ENCODE results near the gene PROM2. TPM values are rescaled to one million over a fixed set of nuclear protein-coding genes. Genes with fewer than 3 reads are reported as not detected.

PROM2 gene
- total RNA-seq, 1 donor from 2014 or later, result 5.1 TPM

DNA sequence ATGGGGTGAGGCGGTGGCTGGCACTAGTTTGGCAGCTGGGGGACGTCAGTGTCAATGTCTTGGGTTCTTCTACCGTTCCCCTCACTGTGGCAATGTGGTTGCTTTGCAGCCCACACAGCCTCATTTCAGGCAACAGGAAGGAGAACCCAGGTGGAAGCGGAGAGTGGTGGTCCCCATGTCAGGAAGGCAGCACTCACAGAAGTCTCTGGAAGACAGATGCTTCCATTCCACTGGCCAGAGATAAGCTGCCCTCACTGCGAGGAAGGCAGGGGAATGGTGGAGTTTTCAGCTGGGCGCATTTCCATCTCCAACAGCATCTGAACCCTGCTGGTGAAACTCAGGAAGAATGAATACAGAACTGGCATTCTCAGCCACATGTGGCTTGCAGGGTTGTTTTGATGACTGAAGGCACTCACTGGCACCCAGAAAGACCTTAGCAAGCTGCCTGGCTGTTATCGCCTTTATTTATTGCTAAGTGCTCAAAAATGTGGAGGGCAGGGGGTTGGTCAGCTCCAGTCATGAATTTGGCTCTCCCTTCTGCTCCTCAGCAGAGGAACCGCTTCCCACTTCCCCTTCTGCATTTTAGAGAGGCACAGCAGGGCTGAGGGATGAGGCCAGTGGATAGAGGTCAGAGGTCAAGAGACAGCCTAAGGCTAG is 42.3 kb downstream of the PROM2 start:
- no peak for DNase-seq (ENCODE audit: low read depth)
- H3K4me3 ChIP-seq (ENCODE audit: low read depth, low read length), result no peak overlapping the region
- TF ChIP-seq, protein P1, sequence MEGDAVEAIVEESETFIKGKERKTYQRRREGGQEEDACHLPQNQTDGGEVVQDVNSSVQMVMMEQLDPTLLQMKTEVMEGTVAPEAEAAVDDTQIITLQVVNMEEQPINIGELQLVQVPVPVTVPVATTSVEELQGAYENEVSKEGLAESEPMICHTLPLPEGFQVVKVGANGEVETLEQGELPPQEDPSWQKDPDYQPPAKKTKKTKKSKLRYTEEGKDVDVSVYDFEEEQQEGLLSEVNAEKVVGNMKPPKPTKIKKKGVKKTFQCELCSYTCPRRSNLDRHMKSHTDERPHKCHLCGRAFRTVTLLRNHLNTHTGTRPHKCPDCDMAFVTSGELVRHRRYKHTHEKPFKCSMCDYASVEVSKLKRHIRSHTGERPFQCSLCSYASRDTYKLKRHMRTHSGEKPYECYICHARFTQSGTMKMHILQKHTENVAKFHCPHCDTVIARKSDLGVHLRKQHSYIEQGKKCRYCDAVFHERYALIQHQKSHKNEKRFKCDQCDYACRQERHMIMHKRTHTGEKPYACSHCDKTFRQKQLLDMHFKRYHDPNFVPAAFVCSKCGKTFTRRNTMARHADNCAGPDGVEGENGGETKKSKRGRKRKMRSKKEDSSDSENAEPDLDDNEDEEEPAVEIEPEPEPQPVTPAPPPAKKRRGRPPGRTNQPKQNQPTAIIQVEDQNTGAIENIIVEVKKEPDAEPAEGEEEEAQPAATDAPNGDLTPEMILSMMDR (conservative IDR thresholded peaks at IDR 0.05; ENCODE audit: low read depth, low read length), result no peak

DNA sequence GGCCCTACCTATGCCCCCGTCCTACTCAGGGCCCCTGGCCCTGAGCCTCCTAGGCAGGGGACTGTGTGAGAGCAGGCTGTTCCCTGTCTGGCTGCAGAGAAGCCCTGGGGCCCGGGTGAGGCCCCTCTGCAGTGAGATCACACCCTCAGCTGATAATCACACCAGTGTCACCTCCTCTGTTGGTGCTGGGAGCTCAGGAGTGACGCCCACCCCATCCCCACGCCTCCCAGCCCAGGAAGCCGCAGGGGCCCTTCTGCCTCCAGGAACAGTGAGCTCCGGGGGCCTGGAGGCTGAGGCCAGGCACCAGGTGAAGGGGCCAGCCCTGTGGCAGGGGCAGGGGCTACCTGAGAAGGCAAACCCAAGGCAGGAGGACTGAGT is 42.9 kb downstream of the PROM2 start:
- DNase-seq (ENCODE audit: low read depth), result no peak
- no peak overlapping the region for H3K4me3 ChIP-seq (ENCODE audit: low read depth, low read length)
- TF ChIP-seq, protein P1 (conservative IDR thresholded peaks at IDR 0.05; ENCODE audit: low read depth, low read length), result no peak

DNA sequence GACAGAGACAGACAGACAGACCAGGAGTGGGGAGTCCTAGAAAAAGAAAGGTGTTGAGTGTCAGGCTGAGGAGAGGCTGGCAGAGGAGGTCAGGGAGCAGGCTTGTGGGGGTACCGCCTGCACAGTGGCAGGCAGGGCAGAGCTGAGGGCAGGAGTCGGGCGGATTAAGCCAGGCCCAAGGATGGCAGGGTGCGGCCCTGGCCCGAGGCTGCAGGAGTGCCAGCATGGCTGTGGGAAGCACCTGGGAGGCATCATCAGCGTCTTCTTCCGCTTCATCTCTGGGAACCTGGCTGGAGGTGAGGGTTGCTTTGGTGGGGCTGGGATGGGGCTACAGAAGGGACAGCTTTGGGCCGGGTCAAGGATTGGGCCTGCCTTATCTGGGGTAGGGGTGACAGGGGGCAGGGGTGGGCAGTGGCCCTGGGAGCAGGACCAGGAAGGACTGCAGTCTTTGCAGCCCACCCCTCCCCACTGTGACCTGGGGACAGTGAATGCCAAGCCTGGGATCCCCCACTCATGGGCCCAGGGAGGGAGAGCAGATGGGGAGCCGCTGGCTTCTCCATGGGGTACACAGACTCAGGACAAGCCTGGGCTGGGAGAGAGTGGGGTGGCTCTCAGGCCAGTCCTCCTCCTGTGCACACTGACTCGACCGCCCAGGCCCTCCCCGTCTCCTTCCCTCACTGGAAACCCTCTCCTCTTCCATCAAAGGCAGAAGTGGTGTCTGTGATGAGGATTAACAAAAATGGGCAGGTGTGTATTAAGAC is 43.6 kb downstream of the PROM2 start:
- TF ChIP-seq, protein P1 (conservative IDR thresholded peaks at IDR 0.05; ENCODE audit: low read depth, low read length), result no peak
- no peak overlapping the region for H3K4me3 ChIP-seq (ENCODE audit: low read depth, low read length)
- no peak for DNase-seq (ENCODE audit: low read depth)

DNA sequence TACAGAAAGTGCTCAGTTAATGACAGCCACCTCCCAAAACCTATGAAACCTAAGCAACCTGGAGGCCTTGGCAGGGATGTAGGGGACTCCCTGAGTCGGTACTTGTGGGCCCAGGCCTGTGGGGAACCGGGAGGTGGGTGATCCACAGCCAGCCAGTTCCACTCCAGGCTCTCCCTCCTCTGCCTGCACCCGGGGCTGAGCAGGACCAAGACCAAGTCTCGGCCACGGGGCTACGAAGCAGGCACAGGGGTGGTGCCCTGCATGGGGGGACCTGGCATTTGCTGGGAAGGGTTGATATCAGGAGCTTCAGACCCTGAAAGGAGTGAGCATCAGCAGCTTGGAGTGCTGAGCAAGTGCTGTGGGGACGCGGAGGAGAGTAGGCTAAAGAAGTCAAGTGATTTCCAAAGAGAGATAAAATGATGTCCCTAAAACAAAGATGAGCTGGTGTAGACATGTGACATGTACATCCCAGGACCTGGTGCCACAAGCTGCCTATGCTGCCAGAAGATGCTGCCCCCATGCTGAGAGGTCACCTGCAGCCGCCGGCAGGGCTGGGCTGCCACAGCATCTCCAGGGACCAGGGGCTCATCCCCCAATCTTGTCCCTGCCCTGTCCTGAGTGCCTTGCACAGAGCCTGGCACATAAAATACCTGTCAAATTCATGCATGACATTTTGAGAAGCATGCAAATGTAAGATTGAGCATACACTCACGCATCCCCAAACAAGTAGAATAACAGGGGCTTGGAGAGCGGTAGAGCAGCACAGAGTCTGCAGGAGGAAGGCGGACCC is 44.4 kb downstream of the PROM2 start:
- TF ChIP-seq, protein P1 (conservative IDR thresholded peaks at IDR 0.05; ENCODE audit: low read depth, low read length), result no peak
- no peak overlapping the region for H3K4me3 ChIP-seq (ENCODE audit: low read depth, low read length)

DNA sequence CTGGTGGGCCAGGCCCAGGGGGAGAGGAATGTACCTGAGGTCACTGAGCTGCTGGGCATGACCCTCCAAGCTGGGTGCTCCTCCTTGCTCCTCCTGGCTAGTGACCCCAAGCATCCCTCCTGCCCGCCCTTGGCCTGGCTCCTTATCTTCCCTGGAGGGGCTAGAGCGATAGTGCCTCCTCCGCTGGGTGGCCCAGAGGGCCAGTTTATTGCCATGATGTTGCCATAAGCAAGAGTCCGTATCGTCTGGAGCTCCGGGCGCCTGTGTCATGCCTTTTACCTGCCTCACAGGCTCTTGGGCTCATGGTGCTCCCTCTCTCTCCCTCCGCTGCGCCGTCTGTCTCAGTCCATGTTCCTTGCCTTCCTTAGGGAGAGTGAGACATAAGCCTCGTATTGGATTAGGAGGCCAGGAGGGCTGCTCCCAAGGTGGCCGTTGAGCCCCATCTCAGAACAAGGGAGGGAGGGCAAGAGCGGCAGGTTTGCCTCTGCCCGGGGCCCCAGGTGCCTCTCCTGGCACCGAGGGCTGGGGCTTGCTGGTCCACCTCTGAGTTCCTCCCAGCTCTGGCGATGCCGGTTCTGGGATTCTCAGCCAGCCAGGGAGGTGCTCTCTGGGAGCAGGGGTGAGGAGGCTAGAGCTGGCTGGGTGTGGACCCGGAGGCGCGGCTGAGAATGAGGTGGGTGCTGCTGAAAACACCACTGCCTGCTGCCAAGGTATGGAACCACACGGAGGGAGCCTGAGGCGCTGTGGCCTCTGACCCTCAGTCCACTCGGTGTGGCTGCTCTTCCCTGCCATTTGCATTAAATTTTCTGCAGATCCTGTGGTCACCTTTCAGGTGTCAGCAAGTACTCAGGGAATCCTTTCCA is 45.5 kb downstream of the PROM2 start:
- TF ChIP-seq, protein P1 (conservative IDR thresholded peaks at IDR 0.05; ENCODE audit: low read depth, low read length), result no peak
- H3K4me3 ChIP-seq (ENCODE audit: low read depth, low read length), result no peak overlapping the region
- no peak for DNase-seq (ENCODE audit: low read depth)

More for the DNA sequence above, 44.4 kb downstream of the PROM2 start:
- no peak for DNase-seq (ENCODE audit: low read depth)

DNA sequence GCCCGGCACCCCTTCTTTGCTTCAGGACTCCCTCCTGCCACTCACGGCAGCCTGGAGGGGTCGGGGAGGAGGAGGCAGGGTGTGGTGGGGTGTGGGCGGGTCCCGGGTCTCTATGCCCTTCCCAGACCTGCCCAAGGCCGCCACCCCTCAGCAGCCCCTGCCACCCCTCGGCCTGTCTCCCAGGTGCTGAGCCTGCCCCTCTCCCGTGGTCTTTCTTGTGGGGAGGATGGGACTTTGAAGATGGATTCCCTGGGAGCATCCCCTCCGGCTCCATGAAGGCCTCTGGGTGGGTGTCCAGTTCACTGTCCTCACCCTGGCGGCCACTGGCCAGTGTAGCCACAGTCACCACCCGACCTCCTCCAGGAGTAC is 46.1 kb downstream of the PROM2 start:
- no peak for DNase-seq (ENCODE audit: low read depth)
- TF ChIP-seq, protein P1 (conservative IDR thresholded peaks at IDR 0.05; ENCODE audit: low read depth, low read length), result no peak
- H3K4me3 ChIP-seq (ENCODE audit: low read depth, low read length), result no peak overlapping the region

Measured in epithelial cell of proximal tubule (primary cell).